ENCODE data around the gene DDX27. TPM values are rescaled to one million over a fixed set of nuclear protein-coding genes. Genes with fewer than 3 reads are reported as not detected.

Gene DDX27
- total and polyA plus RNA-seq, 2 of the 8 experiments (the other 6 are each of a cell fraction or from before 2014, with no cell fraction given): 42.7 to 51.0 TPM

GRCh38 chr20:49203011-49203410 lies 16.2 kb upstream of the DDX27 start:
- no peak overlapping the region for H3K4me3 ChIP-seq (ENCODE audit: extremely low read depth in 1 of 4, insufficient read depth in 2 of 4, low read depth in 3 of 4, low read length in 4 of 4)
- H3K4me2 ChIP-seq (ENCODE audit: insufficient read depth in 1 of 2, low read depth in 2 of 2, low read length in 2 of 2): no peak overlapping the region
- WGBS, 2 experiments (ENCODE audit: extremely low coverage in 1 of 2, insufficient coverage in 1 of 2, insufficient read length in 1 of 2, insufficient replicate concordance in 2 of 2, low coverage in 1 of 2, low lambda C conversion rate in 2 of 2, missing lambda C conversion rate in 1 of 2): 96% methylated on average over 7 of the region's 7 CpGs; no CpG with 5 or more reads in 1 of the 2 experiments
- no peaks in the 10 kb centered on the region for H3K79me2 ChIP-seq (ENCODE audit: control insufficient read depth in 1 of 2, insufficient read depth in 2 of 2, low read length in 2 of 2)
- H3K79me1 ChIP-seq (ENCODE audit: low read depth, low read length): no peaks in the 10 kb centered on the region
- ChIA-PET POLR2A (ENCODE audit: partially characterized antibody) (interaction anchor here (1.2 kb wide), 1 partner anchor 8 kb away, joined by 3 read pairs; no protein-coding TSS in a partner anchor), CTCF (ENCODE audit: partially characterized antibody) (interaction anchor here (1.2 to 7.1 kb wide), 2 partner anchors 11 to 13 kb away, joined by 3 to 52 read pairs; no protein-coding TSS in a partner anchor)
- H4K5ac ChIP-seq (ENCODE audit: insufficient read length, low read depth, low read length): no peak overlapping the region
- no peak overlapping the region for H3K56ac ChIP-seq (replicated peaks; ENCODE audit: insufficient read length, low read depth, low read length)
- H2AK5ac ChIP-seq (ENCODE audit: low read depth, low read length): no peak overlapping the region
- H4K8ac ChIP-seq (ENCODE audit: extremely low read depth, insufficient read depth, low read length): no peak overlapping the region
- H3K4me1 ChIP-seq (replicated peaks in 1 of 4; ENCODE audit: control insufficient read depth in 3 of 4, insufficient read depth in 4 of 4, low read length in 3 of 4): no peaks in the 10 kb centered on the region
- H2AFZ ChIP-seq (ENCODE audit: low read length): no peak overlapping the region
- H3K14ac ChIP-seq (ENCODE audit: insufficient read length): no peak overlapping the region
- no peak overlapping the region for H2BK120ac ChIP-seq (replicated peaks; ENCODE audit: low read depth, low read length)
- no peak overlapping the region for H2BK15ac ChIP-seq (ENCODE audit: low read length)
- H2BK5ac ChIP-seq (ENCODE audit: low read depth, low read length): no peak overlapping the region
- H3K9ac ChIP-seq (replicated peaks in 1 of 4; ENCODE audit: extremely low read depth in 1 of 4, low read depth in 3 of 4, low read length in 3 of 4): no peak overlapping the region
- H3K36me3 ChIP-seq (ENCODE audit: control insufficient read depth in 2 of 4, insufficient read depth in 4 of 4, low read length in 3 of 4): no peaks in the 10 kb centered on the region
- DNase-seq (ENCODE audit: low read depth in 1 of 2, low spot score in 2 of 2) (no peak), FAIRE-seq (no peak)
- TF ChIP-seq HDAC6 (IDR thresholded peaks at IDR 0.05; ENCODE audit: low read depth, low read length) (no peak), SRF (IDR thresholded peaks at IDR 0.05; ENCODE audit: low read depth, low read length) (no peak)
- no peak overlapping the region for H2BK20ac ChIP-seq (ENCODE audit: low read length)
- no peak overlapping the region for H3K4ac ChIP-seq (replicated peaks; ENCODE audit: insufficient read length, low read depth, low read length)
- H3K27ac ChIP-seq (ENCODE audit: low read depth, low read length): no peak overlapping the region
- H3K27me3 ChIP-seq (replicated peaks in 1 of 4; ENCODE audit: control insufficient read depth in 3 of 4, extremely low read depth in 1 of 4, insufficient read depth in 3 of 4, low read length in 3 of 4): no peaks in the 10 kb centered on the region
- H4K91ac ChIP-seq (replicated peaks; ENCODE audit: insufficient read length, low read length): no peak overlapping the region
- H2BK12ac ChIP-seq (ENCODE audit: low read depth, low read length): no peak overlapping the region
- no peaks in the 10 kb centered on the region for H3K23me2 ChIP-seq (ENCODE audit: low read depth, low read length)
- no peak overlapping the region for H3K23ac ChIP-seq (ENCODE audit: insufficient read length)
- no peaks in the 10 kb centered on the region for H3K9me3 ChIP-seq (ENCODE audit: insufficient read depth in 2 of 2, low read depth in 1 of 2, low read length in 1 of 2)
- H3K18ac ChIP-seq (ENCODE audit: extremely low read depth, low read length): no peak overlapping the region
- no peaks in the 10 kb centered on the region for H4K20me1 ChIP-seq (replicated peaks in 1 of 2; ENCODE audit: control insufficient read depth in 1 of 2, insufficient read depth in 2 of 2, low read length in 2 of 2)

Data from H1 (cell line).